GM19238 (cell line): ENCODE results near the gene SLC25A3.
"Not testable (repeated sequence)": the region's sequence is repeated elsewhere in the genome, so short reads cannot be mapped to it uniquely, and the experiment has no call there.

ENCODE experiments used
- DNase-seq: peaks from one replicate; pipeline ENCODE4 v3.0.0; 2011; ENCODE audit warnings: low spot score; ENCODE audit not compliant: insufficient read length

The SLC25A3 gene

DNA sequence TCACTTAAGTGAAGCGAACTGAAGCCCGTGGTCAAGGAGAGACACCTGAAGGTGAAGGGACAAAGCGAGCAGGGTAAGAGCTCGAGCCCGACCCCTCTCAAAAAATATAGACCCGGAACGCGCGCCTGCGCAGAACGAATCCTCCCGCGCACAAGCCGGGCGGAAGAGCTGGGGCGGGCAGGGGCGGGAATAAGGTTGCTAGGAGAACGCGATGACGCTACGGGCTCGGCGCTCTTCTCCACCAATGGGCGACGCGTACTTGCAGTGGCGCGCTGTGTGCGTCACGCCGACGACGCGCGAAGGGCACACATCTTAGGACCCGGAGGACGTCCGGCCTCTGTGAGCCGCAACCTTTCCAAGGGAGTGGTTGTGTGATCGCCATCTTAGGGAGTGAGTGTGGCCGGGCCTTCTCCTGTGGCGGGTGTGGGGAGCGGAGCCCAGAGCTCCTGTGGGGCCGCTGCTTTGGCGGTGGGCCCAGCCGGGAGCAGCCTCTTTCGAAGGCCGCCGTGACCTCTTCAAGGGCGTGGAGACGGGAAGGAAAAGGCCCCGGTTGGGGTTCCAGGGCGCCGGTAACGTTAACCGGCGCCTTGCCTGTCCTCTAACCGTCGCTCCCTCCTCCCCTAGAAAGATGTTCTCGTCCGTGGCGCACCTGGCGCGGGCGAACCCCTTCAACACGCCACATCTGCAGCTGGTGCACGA is at the start of gene SLC25A3:
Gene SLC25A3, plus strand, starts transcription at position 336 of the 699 bp plus-strand sequence. Its CDS starts 293 bp downstream, at position 629.
- peak; percentile 89 for DNase-seq

GRCh38 chr12:98543701-98544100 is 49.8 kb upstream of the SLC25A3 start:
- no peak for DNase-seq

GRCh38 chr12:98544751-98545150 is 48.7 kb upstream of the SLC25A3 start:
- DNase-seq: no peak

- no peak for DNase-seq
These were observed 43.9 kb upstream of the SLC25A3 start for GRCh38 chr12:98549371-98550110.

DNA sequence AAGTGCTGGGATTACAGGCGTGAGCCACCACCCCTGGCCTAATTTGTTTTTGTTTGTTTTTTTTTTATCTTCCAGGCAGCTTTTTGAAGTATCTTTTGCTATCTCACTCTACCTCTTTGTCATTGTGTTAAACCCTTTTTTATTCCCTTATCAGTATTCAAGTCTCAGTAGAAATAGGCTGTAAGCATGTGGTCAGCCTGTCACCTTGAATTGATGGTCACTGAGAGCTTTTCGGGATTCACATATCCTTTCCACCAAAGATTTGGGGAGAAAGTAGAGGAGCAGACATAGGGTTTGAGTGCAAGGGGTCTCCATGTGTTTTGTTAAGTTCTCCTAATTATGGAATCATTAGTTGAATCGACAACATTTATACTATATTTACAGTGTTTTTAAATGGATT is 41.7 kb upstream of the SLC25A3 start:
- no peak for DNase-seq

GRCh38 chr12:98558097-98558496 is 35.4 kb upstream of the SLC25A3 start:
- DNase-seq: not testable (repeated sequence)

DNA sequence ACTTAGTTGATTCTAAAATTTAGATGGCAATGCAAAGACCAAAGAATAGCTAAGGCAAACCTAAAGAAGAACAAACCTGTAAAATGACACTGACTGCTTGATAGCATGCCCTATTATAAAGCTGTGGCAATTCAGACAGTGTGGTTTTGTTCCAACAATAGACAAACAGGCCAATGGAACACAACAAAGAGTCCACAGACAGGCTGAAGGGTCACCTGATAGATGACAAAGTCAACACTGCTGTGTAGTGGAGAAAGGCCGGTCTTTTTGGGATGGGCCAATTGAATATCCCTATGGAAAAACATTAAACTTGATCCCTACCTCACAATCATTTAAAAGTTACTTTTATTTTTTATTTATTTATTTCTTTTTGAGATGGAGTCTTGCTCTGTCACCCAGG is 33.8 kb upstream of the SLC25A3 start:
- DNase-seq: no peak

DNA sequence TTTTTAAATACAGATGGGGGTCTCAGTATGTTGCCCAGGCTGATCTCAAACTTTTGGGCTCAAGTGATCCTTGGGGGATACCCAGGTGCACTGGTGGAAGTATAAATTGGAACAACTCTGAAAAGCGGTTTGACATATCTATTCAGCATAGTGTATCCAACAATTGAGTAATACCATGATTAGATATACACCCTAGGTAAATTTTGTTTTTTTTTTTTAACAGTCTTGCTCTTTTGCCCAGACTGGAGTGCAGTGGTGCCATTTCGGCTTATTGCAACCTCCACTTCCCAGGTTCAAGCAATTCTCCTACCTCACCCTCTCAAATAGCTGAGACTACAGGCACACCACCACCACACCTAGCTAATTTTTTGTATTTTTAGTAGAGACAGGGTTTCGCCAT is 31.6 kb upstream of the SLC25A3 start:
- no peak for DNase-seq

DNA sequence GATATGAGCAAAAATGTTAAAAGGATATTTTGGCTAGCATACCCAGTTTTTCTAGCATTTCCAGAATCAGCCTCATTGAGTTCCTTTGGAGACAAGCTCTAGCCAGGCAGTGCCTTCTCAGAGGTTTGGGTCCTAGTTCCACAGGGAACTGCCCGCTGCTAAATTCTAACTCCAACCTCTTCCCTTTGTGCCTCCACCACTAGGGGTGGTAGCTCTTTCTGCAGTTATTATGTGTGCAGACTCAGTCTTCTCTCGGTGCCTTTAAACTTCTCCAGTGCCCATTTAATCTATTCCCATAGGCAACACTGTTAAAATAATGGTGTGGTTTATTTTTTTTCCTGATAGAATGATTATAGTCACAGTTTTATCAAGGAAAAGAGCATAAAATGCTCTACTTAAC is 21.5 kb upstream of the SLC25A3 start:
- no peak for DNase-seq

DNA sequence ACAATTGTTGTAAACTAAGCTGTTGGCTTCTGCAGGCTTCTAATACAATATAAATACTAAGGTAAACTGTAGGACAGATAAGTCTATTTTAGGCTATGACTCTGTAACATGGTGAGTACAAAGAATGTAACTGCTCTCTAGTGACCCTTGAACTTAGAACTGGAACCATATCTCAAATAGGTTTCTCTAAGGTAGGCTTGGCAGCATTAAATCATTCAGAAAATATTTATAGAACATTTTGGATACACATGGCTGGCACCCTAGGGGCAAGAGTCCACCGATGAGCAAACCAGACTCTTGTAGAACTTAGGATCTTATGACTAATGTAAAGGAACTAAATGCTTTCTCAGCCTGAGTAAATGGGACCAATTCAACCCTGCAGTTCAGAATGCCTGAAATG is 19.4 kb upstream of the SLC25A3 start:
- no peak for DNase-seq

DNA sequence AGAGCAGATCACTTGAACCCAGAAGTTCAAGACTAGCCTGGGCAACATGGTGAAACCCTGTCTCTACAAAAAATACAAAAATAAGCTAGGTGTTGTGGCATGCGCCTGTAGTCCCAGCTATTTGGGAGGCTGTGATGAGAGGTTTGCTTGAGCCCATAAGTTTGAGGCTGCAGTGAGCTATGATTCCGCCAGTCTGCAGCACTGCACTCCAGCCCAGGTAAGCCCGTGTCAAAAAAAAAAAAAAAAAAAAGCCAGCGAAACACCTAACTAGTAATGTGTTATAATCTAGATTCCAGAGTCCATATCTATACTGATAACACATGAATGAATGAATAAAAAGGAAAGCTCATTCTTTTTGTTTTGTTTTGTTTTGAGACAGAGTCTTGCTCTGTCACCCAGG is 18.5 kb upstream of the SLC25A3 start:
- no peak for DNase-seq

GRCh38 chr12:98576795-98577194 is 16.7 kb upstream of the SLC25A3 start:
- not testable (repeated sequence) for DNase-seq

- no peak for DNase-seq
These were observed 15.1 kb upstream of the SLC25A3 start for GRCh38 chr12:98578392-98578791.

DNA sequence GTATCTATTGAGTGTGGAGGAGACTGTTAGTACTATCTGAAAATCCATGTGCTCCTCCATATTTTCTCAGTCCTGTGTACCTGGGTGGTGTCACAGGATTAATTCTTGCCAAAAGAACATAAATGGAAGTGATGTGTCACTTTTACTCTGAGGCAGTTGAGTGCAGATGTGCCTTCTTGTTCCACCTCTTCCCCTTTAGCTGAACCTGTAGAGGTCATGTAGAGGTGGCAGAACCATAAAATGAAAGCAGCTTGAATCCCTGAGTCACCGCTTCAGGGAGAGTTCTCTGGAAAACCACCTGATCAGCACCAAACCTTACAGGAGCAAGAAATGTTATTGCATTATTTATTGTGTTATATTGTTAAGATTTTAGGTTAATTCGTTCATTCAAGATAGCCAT is 14.7 kb upstream of the SLC25A3 start:
- DNase-seq: no peak

DNA sequence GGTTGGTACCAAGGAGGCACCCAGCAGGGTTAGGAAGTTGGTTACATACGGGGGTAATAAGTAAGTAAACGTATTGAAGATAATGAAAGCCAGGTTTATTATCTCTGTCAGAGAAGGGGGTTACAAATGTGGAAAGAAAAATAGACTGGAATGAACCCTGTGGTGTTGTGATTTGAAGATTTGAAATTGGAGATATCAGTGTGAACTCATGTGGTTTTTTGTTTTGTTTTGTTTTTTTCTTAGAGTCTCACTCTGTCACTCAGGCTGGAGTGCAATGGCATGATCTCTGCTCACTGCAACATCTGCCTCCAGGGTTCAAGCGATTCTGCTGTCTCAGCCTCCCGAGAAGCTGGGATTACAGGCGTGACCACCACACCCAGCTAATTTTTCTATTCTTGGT is 14.1 kb upstream of the SLC25A3 start:
- no peak for DNase-seq

DNA sequence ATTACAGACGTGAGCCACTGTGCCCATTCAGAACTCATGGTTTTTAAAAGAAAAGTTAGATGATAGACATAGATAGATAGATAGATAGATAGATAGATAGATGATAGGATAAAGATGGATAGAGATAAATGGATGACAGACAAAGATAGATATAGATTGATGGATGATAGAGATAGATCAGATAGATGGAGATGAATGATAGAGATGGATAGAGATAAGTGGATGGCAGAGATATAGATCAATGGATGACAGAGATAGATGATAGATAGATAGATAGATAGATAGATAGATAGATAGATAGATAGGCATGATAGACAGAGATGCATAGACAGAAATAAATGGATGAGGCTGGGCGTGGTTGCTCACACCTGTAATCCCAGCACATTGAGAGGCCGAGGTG is 13.7 kb upstream of the SLC25A3 start:
- no peak for DNase-seq

DNA sequence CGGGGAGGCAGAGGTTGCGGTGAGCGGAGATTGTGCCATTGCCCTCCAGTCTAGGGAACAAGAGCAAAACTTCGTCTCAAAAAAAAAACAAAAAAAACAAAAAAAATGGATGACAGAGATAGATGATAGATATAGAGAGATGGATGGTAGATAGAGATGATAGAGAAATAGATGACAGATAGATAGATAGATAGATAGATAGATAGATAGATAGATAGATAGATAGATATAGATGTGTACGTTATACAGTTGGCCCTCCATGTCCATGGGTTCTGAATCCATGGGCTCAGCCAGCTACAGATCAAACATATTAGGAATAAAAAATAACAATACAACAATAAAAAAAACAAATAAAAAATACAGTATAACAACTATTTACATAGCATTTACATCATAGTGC is 12.8 kb upstream of the SLC25A3 start:
- no peak for DNase-seq

GRCh38 chr12:98581101-98581500 is 12.4 kb upstream of the SLC25A3 start:
- DNase-seq: no peak

DNA sequence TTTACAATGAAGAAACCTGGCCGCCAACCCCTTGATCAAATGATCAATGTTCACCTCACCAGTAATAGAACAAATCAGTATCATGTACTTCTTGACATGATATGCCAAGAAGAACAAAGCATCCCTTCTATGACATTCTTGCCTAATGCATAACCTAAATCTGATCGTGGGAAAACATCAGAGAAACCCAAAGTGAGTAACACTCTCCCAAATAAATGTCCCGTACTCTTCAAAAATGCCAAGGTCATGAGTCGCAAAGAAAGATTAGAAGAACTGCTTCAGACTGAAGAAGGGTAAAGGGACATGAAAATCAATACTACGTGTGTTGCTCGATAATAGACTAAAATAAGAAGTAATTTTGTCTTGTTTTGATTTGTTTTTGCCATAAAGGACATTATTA is 11.4 kb upstream of the SLC25A3 start:
- DNase-seq: no peak

DNA sequence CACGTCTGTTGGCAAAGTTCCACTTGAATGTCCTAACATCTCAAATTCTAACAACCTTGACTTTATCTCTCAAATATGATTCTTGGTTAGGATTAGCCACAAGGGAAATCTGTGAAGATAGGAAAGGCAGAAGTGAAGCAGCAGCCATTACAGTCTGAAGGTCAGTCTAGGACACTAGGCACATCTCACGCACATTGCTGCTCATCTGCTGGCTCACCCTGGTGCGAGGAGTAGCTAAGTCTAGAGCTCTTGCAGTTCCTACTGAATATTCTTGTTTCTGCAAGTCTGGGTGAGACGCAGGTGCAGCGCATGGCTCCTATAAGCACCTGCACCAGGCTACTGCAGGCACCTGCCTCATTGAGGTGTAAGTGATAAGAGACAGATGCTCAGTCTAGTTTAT is 6.4 kb upstream of the SLC25A3 start:
- DNase-seq: no peak

GRCh38 chr12:98591209-98591608 is 2.3 kb upstream of the SLC25A3 start:
- DNase-seq: no peak

DNA sequence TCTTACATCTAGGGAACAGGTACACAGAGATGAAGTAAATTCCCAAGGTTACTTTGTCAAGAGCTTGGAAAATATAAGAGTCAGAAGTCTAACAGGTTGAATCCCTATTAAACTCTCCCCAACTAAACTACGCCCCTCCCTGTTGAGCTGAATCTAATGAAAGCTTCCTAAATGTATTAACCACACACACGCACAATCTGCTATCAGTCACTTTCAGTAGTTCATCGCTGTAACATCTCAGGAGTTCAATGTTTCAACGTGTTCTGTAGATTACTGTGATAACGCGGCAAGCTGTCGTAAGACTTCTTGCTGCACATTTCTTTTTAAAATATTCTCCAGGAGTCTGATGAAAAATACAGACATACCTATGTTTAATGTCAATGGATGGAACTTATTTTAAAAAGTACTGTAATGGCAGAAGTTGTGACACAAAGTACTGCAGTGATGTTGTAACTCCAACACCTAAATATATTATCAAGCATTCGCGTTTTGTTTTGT is 612 bp upstream of the SLC25A3 start:
- no peak for DNase-seq
